GM23248 (cell line): ENCODE data around the gene CTBS. TPM values are rescaled to one million over a fixed set of nuclear protein-coding genes. Genes with fewer than 3 reads are reported as not detected.
"Not testable (repeated sequence)": the region's sequence is repeated elsewhere in the genome, so short reads cannot be mapped to it uniquely, and the experiment has no call there.

ENCODE experiments used
- DNase-seq: peaks from one replicate; pipeline ENCODE4 v3.0.0-alpha.2; 2015
- H2AFZ ChIP-seq: fragments of 200-600 bp; sonication (generic); 2 replicates; pipeline ENCODE4 v1.6.1; 2016; ENCODE audit warnings: antibody characterized with exemption
- H3F3A ChIP-seq: fragments of 200-600 bp; sonication (generic); 2 replicates; pipeline ENCODE4 v1.6.1; 2016; ENCODE audit warnings: mild to moderate bottlenecking, antibody characterized with exemption, mixed run types; ENCODE audit not compliant: insufficient read depth
- H3K27ac ChIP-seq: fragments of 200-600 bp; sonication (generic); 2 replicates; pipeline ENCODE4 v1.5.1; 2016; ENCODE audit warnings: mild to moderate bottlenecking
- H3K27me3 ChIP-seq: fragments of 200-600 bp; sonication (generic); replicated peaks from 2 replicates; pipeline ENCODE4 v1.6.1; 2016; ENCODE audit warnings: mild to moderate bottlenecking; ENCODE audit not compliant: insufficient read depth
- H3K36me3 ChIP-seq: fragments of 200-600 bp; sonication (generic); 2 replicates; pipeline ENCODE4 v1.6.1; 2016; ENCODE audit warnings: low read depth, mild to moderate bottlenecking
- H3K4me1 ChIP-seq: fragments of 200-600 bp; sonication (generic); 2 replicates; pipeline ENCODE4 v1.6.1; 2016; ENCODE audit warnings: mild to moderate bottlenecking; ENCODE audit not compliant: insufficient read depth
- H3K4me2 ChIP-seq: fragments of 200-600 bp; sonication (generic); one replicate; pipeline ENCODE4 v1.6.1; 2016; ENCODE audit warnings: mild to moderate bottlenecking; ENCODE audit not compliant: unreplicated experiment
- H3K4me3 ChIP-seq: fragments of 200-600 bp; sonication (generic); 2 replicates; pipeline ENCODE4 v1.5.1; 2016; ENCODE audit warnings: mild to moderate bottlenecking
- H3K79me2 ChIP-seq: fragments of 200-600 bp; sonication (generic); 2 replicates; pipeline ENCODE4 v1.6.1; 2016; ENCODE audit warnings: mild to moderate bottlenecking; ENCODE audit not compliant: insufficient read depth
- H3K9ac ChIP-seq: fragments of 200-600 bp; sonication (generic); 2 replicates; pipeline ENCODE4 v1.6.1; 2016; ENCODE audit warnings: mild to moderate bottlenecking
- H3K9me2 ChIP-seq: fragments of 200-600 bp; sonication (generic); 2 replicates; pipeline ENCODE4 v1.6.1; 2016; ENCODE audit warnings: mixed run types, mild to moderate bottlenecking, moderate library complexity; ENCODE audit not compliant: insufficient read depth
- H3K9me3 ChIP-seq: fragments of 200-600 bp; sonication (generic); one replicate; pipeline ENCODE4 v1.6.1; 2017; ENCODE audit warnings: low read depth
- H4K20me1 ChIP-seq: fragments of 200-600 bp; sonication (generic); 2 replicates; pipeline ENCODE4 v1.6.0; 2016; ENCODE audit not compliant: insufficient read depth
- EZH2 ChIP-seq: fragments of 200-600 bp; sonication (generic); IDR thresholded peaks from 2 replicates; pipeline ENCODE4 v1.6.1; 2018; ENCODE audit warnings: antibody characterized with exemption, mild to moderate bottlenecking; ENCODE audit not compliant: insufficient read depth, poor library complexity, severe bottlenecking
- EZH2phosphoT487 ChIP-seq: fragments of 200-600 bp; sonication (generic); IDR thresholded peaks from 2 replicates; pipeline ENCODE4 v1.6.1; 2018; ENCODE audit warnings: antibody characterized with exemption, moderate library complexity, mild to moderate bottlenecking, low read depth; ENCODE audit not compliant: insufficient read depth
- WGBS, 2 experiments: methylation state at CpG; one replicate each; pipeline ENCODE4 v1.1.6; 2015 to 2017; ENCODE audit warnings: low lambda C conversion rate in 2 of 2, low coverage in 1 of 2; ENCODE audit errors: missing lambda C conversion rate in 2 of 2; 5-methylcytosine and 5-hydroxymethylcytosine counted together
- in situ Hi-C: fragments of 300-500 bp; cut with MboI; formaldehyde crosslinking; loops from 2 replicates; pipeline ENCODE4 v1.15.0; 2020
- polyA plus RNA-seq: library from polyadenylated mRNA; unstranded; fragments of >200 nt; fragmentation: Nextera tagmentation; extraction: Ambion mirVana; gene quantifications from 2 replicates; pipeline ENCODE4 v1.2.1, GENCODE V29; 2016
- total RNA-seq: library from RNA; depleted of rRNA; stranded (reverse); fragments of >200 nt; shearing (Covaris generic); gene quantifications from 2 replicates; pipeline ENCODE4 v1.2.3, GENCODE V29; 2014

The CTBS gene
- total and polyA plus RNA-seq, 2 experiments from 2014 or later = 22.9 to 52.4 TPM

DNA sequence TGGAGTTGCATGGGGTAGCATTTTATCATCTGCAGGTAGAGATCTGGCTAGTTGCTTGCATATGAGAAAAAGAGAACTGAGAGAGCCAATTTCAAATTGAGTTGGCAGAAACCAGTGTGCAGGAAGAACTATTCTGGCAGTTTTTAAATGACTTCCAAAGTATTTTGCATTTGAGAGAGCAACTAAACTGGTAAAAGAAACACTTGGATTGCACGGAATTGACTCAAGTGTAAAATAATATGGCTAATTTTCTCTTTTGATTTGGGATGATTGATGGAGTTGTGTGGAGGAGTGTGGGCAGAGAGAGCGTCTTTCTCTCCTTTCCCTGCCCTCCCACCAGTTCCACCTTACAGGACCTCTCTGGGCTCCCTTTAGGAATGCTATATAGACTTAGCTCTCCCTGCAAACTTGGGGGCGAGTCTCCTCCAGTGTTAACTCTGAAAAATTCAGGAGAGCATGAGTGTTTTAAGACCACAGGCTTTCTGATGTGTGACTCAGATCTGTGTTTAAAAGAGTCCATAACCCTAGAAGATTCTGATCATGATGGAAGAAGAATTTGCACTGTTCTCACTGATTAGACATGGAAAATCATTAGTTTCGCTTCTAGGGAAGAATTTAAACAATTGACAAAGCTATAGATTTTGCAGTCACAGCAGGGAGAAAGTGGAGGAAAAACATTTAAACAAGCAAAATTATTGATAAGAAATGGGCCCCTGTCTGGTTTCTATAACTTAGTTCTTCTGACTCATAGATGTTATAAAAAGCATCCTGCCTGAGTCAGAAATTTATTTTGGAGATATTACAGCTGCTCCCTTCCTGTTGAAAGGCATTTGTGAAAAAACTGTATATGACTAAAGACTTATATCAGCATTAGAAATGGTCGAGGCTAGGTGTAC is 24.9 kb upstream of the CTBS start:
- Histone ChIP-seq H3K27me3 (no peaks in the 10 kb centered on the region), H3K36me3 (no peaks in the 10 kb centered on the region), H4K20me1 (no peaks in the 10 kb centered on the region), H3K9me2 (no peaks in the 10 kb centered on the region), H3K9me3 (no peaks in the 10 kb centered on the region), H3K4me1 (peaks cover 42% of the 10 kb centered on the region), H3K27ac (peak overlapping the region; percentile 53), H3K79me2 (no peaks in the 10 kb centered on the region), H3F3A (peaks cover 38% of the 10 kb centered on the region), H3K9ac (peak overlapping the region; percentile 16), H2AFZ (peak overlapping the region; percentile 57), H3K4me2 (peak overlapping the region; percentile 75), H3K4me3 (peak overlapping the region; percentile 56)
- in situ Hi-C loops = no loop called here
- peak; percentile 87 for DNase-seq
- no peak for TF ChIP-seq EZH2
- TF ChIP-seq EZH2phosphoT487 = 0 out of 2 replicates have a peak, but pooled peaks have one; percentile 37
- WGBS, 2 experiments = 4 to 6% methylated on average over 5 of the region's 5 CpGs

DNA sequence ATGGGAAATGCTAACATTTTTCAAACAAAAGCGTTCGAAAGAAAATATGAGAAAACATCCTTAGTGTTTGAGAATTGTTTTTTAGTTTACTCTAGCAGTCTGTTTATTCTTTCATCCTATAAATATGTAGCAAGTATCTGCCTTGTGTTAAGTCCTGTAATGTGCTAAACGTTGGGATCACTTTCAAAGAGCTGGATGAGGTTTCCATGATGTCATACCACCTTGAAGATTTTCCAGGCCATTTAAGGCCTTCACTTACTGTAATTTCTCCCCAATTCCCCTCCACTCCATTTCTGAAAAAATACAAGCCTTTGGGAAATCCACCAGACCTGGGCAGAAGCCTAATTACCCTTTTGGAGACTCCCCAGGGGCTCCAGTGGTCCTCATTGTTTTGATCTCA is 24.2 kb upstream of the CTBS start:
- WGBS, 2 experiments = 67 to 69% methylated on average over 3 of the region's 3 CpGs
- no peak for TF ChIP-seq EZH2phosphoT487
- TF ChIP-seq EZH2 = no peak
- Histone ChIP-seq H3K9me3 (no peaks in the 10 kb centered on the region), H3K36me3 (no peaks in the 10 kb centered on the region), H3K9me2 (no peaks in the 10 kb centered on the region), H3F3A (peaks cover 33% of the 10 kb centered on the region), H3K9ac (peak overlapping the region; percentile 16), H3K4me1 (peaks cover 39% of the 10 kb centered on the region), H3K27ac (peak overlapping the region; percentile 53), H2AFZ (peak overlapping the region; percentile 57), H3K4me3 (peak overlapping the region; percentile 56), H3K79me2 (no peaks in the 10 kb centered on the region), H3K4me2 (peak overlapping the region; percentile 75), H4K20me1 (no peaks in the 10 kb centered on the region), H3K27me3 (no peaks in the 10 kb centered on the region)
- in situ Hi-C loops = no loop called here
- DNase-seq = peak; percentile 42

DNA sequence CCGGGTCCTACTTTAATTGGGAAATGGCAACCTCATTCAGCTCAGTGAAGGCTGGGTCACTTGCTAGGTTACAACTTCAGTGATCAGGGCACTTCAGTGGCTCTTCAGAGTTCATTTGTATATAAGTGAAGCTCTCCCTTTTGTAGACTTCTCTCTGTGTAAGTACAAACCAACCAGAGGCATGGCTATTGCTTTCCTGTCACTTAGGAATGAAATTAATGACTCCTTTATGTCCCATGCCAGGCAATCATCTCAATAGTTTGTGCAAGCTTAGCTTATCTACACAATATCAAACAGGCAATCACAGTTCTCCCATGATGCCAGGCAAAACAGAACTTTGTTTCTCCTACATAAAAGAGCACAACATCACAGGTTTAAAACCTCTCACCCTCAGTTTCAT is 22.8 kb upstream of the CTBS start:
- Histone ChIP-seq H3K36me3 (no peaks in the 10 kb centered on the region), H3K9ac (no peak overlapping the region), H3K27me3 (no peaks in the 10 kb centered on the region), H3K9me3 (no peaks in the 10 kb centered on the region), H3K27ac (no peak overlapping the region), H3K9me2 (no peaks in the 10 kb centered on the region), H2AFZ (no peak overlapping the region), H3K4me1 (peaks cover 35% of the 10 kb centered on the region), H3F3A (peaks cover 29% of the 10 kb centered on the region), H3K4me2 (no peak overlapping the region), H3K79me2 (no peaks in the 10 kb centered on the region), H4K20me1 (no peaks in the 10 kb centered on the region), H3K4me3 (no peak overlapping the region)
- WGBS, 2 experiments = 93 to 94% methylated on average over 1 of the region's 1 CpG
- no peak for TF ChIP-seq EZH2
- no peak for TF ChIP-seq EZH2phosphoT487
- in situ Hi-C loops = no loop called here
- no peak for DNase-seq

DNA sequence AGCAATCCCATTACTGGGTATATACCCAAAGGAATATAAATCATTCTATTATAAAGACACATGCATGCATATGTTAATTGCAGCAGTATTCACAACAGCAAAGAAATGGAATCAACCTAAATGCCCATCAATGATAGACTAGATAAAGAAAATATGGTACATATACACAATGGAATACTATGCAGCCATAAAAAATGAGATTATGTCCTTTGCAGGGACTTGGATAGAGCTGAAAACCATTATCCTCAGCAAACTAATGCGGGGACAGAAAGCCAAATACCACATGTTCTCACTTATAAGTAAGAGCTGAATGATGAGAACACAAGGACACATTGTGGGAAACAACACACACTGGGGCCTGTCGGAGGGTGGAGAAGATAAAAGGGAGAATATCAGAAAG is 20.7 kb upstream of the CTBS start:
- H2AFZ ChIP-seq, H3K9me2 ChIP-seq, H3K9ac ChIP-seq, H3K4me3 ChIP-seq, H4K20me1 ChIP-seq, H3K79me2 ChIP-seq, H3K27me3 ChIP-seq, H3K36me3 ChIP-seq, DNase-seq, H3K27ac ChIP-seq, H3K4me2 ChIP-seq, H3K9me3 ChIP-seq, in situ Hi-C loops: not testable (repeated sequence)
- Histone ChIP-seq H3K4me1 (peaks cover 22% of the 10 kb centered on the region), H3F3A (peaks cover 24% of the 10 kb centered on the region)
- WGBS, 2 experiments = 73 to 86% methylated on average over 2 of the region's 2 CpGs
